Skeletal muscle satellite cell (primary cell): Measurements from ENCODE around the gene PRKG2.
"Not testable (repeated sequence)": the region's sequence is repeated elsewhere in the genome, so short reads cannot be mapped to it uniquely, and the experiment has no call there.

ENCODE experiments used
- H3K27me3 ChIP-seq: 2 replicates; pipeline ENCODE4 v1.7.0; 2013; ENCODE audit warnings: low read length; ENCODE audit not compliant: control insufficient read depth, insufficient read depth
- H3K36me3 ChIP-seq: 2 replicates; pipeline ENCODE4 v1.7.0; 2013; ENCODE audit warnings: mild to moderate bottlenecking, control low read depth, low read length; ENCODE audit not compliant: insufficient read depth
- H3K4me1 ChIP-seq: 2 replicates; pipeline ENCODE4 v1.7.0; 2013; ENCODE audit warnings: low read length; ENCODE audit not compliant: control insufficient read depth, insufficient read depth
- H3K4me2 ChIP-seq: 2 replicates; pipeline ENCODE4 v1.7.0; 2013; ENCODE audit warnings: mild to moderate bottlenecking, low read length
- H3K4me3 ChIP-seq: 2 replicates; pipeline ENCODE4 v1.7.0; 2013; ENCODE audit warnings: low read length
- H3K9ac ChIP-seq: 2 replicates; pipeline ENCODE4 v1.7.0; 2013; ENCODE audit warnings: mild to moderate bottlenecking, low read depth, low read length, moderate library complexity
- H3K9me3 ChIP-seq: replicated peaks from 2 replicates; pipeline ENCODE4 v1.7.0; 2013; ENCODE audit warnings: mild to moderate bottlenecking, control low read depth, low read length

PRKG2 gene

GRCh38 chr4:81235982-81236749 is 21.1 kb upstream of the PRKG2 start:
- Histone ChIP-seq H3K9me3 (no peaks in the 10 kb centered on the region), H3K27me3 (no peaks in the 10 kb centered on the region), H3K36me3 (no peaks in the 10 kb centered on the region), H3K9ac (no peak overlapping the region), H3K4me2 (no peak overlapping the region), H3K4me1 (no peaks in the 10 kb centered on the region), H3K4me3 (no peak overlapping the region)

GRCh38 chr4:81227968-81228367 is 12.9 kb upstream of the PRKG2 start:
- no peak overlapping the region for H3K4me3 ChIP-seq
- H3K4me1 ChIP-seq = no peaks in the 10 kb centered on the region
- H3K36me3 ChIP-seq = no peaks in the 10 kb centered on the region
- no peaks in the 10 kb centered on the region for H3K9me3 ChIP-seq
- H3K27me3 ChIP-seq = no peaks in the 10 kb centered on the region
- no peak overlapping the region for H3K9ac ChIP-seq
- H3K4me2 ChIP-seq = no peak overlapping the region

DNA sequence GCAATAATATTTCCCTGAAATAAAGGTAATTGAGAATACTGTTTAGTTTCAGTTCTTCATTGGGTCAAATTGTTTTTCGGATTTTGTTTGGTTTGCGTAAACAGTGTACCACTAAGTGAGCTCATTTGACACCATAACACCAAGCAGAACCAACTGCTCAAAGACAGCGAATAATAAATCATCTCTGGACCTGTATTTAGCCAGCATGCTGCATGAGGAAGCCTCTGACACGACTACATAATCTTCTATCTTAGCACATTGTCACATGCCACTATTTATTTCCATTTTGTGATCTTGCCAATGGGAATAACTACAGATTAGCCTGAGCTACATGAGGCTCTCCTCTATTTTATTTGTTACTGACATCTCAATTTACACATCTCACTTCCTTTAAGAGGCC is 12.1 kb upstream of the PRKG2 start:
- H3K9ac ChIP-seq = no peak overlapping the region
- no peak overlapping the region for H3K4me3 ChIP-seq
- H3K9me3 ChIP-seq = no peaks in the 10 kb centered on the region
- H3K4me1 ChIP-seq = no peaks in the 10 kb centered on the region
- H3K27me3 ChIP-seq = no peaks in the 10 kb centered on the region
- no peaks in the 10 kb centered on the region for H3K36me3 ChIP-seq
- no peak overlapping the region for H3K4me2 ChIP-seq

DNA sequence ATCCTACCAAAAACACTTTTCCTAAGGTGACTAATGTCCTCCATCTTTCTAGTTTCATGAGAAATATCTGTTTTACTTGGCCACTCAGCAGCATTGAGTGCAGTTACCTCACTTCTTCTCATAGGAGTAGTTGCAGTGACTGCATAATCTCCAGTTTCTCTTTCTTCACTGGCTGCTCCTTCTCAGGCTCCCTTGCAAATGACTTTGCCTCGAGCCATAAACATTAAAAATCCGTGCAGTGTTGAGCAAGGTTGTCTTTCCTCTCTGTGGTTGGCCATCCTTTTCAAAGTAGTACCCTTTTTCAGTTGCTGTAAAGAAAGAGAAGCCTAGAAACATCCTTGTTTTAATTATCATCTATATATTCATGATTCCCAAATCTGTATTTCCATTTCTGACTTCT is 10.2 kb upstream of the PRKG2 start:
- Histone ChIP-seq H3K27me3 (no peaks in the 10 kb centered on the region), H3K4me3 (no peak overlapping the region)

GRCh38 chr4:81222082-81222472 is 7.1 kb upstream of the PRKG2 start:
- H3K27me3 ChIP-seq, H3K4me2 ChIP-seq, H3K4me1 ChIP-seq, H3K9ac ChIP-seq, H3K9me3 ChIP-seq, H3K36me3 ChIP-seq, H3K4me3 ChIP-seq: not testable (repeated sequence)

More for the DNA sequence above, 10.2 kb upstream of the PRKG2 start:
- no peaks in the 10 kb centered on the region for H3K36me3 ChIP-seq
- H3K4me1 ChIP-seq = no peaks in the 10 kb centered on the region
- H3K9me3 ChIP-seq = no peaks in the 10 kb centered on the region
- H3K4me2 ChIP-seq = no peak overlapping the region
- no peak overlapping the region for H3K9ac ChIP-seq

- no peaks in the 10 kb centered on the region for H3K36me3 ChIP-seq
- H3K9ac ChIP-seq = no peak overlapping the region
- H3K4me2 ChIP-seq = no peak overlapping the region
- H3K4me3 ChIP-seq = no peak overlapping the region
- H3K4me1 ChIP-seq = no peaks in the 10 kb centered on the region
- H3K27me3 ChIP-seq = no peaks in the 10 kb centered on the region
- no peaks in the 10 kb centered on the region for H3K9me3 ChIP-seq
Measured at GRCh38 chr4:81221303-81222081, 6.5 kb upstream of the PRKG2 start.

DNA sequence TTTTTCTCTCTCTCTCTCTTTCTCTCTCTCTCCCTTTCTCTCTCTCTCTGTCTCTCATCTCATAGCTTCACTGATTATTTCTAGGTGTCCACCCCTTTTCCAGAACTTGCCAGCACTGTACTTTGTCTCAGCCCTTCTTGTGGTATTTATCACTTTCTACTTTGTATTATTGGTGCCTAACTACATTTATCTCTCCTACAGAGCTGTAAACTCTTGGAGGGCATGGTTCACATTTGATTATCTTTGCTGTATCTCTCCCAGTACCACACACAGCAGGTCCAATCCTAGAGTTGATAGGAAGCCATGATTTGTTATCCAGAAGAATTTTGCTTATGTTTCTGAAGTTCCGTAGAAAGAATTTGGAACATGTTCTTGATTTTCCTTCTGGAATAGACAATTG is 5.2 kb upstream of the PRKG2 start:
- Histone ChIP-seq H3K9me3 (no peaks in the 10 kb centered on the region), H3K27me3 (peaks cover 8% of the 10 kb centered on the region), H3K4me1 (peaks cover 6% of the 10 kb centered on the region), H3K4me3 (no peak overlapping the region), H3K4me2 (no peak overlapping the region), H3K9ac (no peak overlapping the region), H3K36me3 (no peaks in the 10 kb centered on the region)

- H3K4me1 ChIP-seq = peaks cover 14% of the 10 kb centered on the region
- H3K9ac ChIP-seq = no peak overlapping the region
- H3K9me3 ChIP-seq = no peaks in the 10 kb centered on the region
- H3K4me3 ChIP-seq = no peak overlapping the region
- peaks cover 27% of the 10 kb centered on the region for H3K27me3 ChIP-seq
- no peaks in the 10 kb centered on the region for H3K36me3 ChIP-seq
- H3K4me2 ChIP-seq = no peak overlapping the region
Measured at GRCh38 chr4:81218206-81218605, 3.2 kb upstream of the PRKG2 start.

DNA sequence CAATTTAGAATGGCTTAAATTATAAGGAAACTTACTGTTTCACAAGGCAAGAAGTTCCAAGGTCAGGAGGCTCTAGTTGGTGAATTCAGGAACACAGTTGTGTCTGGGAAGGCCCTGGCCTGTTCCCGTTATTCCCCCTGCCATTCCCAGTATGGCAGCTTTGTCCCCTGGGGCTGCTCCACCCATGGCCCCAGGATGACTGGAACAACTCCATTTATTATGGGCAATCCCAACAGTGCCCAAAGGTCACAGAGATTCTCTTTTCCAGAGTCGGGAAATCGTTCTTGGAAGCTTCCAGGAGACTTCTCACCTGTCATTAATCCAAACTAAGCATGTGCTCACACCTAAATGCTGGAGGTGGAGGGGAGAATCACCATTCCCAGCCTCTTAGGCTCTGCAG is 2.8 kb upstream of the PRKG2 start:
- Histone ChIP-seq H3K4me2 (no peak overlapping the region), H3K9ac (no peak overlapping the region), H3K4me3 (no peak overlapping the region), H3K9me3 (no peaks in the 10 kb centered on the region), H3K27me3 (peaks cover 32% of the 10 kb centered on the region), H3K4me1 (peaks cover 14% of the 10 kb centered on the region), H3K36me3 (no peaks in the 10 kb centered on the region)

DNA sequence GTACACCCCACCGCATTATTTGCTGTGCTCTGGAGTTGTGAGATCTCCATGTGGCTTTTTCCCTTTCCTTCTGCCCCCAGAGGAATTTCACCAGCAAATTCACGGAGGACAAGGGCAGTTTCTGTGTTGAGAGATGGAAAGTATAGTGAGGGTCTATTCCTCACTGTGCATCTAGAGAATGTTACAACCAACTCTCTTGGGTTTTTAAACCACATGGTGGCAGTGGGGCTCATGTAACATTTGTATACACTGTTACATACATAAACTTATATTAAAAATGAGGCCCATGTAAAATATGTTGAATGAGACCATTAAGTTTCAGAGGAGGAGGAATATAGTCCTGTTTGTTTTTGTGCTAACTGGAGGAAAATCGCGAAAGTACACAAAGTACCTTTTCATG is 909 bp upstream of the PRKG2 start:
- Histone ChIP-seq H3K4me1 (peaks cover 14% of the 10 kb centered on the region), H3K9me3 (no peaks in the 10 kb centered on the region), H3K27me3 (peaks cover 34% of the 10 kb centered on the region), H3K36me3 (no peaks in the 10 kb centered on the region), H3K4me3 (no peak overlapping the region), H3K9ac (no peak overlapping the region), H3K4me2 (peak overlapping the region; percentile 80)

GRCh38 chr4:81214144-81214880 is 710 bp downstream of the PRKG2 start:
- H3K4me2 ChIP-seq = peak overlapping the region; percentile 80
- peaks cover 34% of the 10 kb centered on the region for H3K27me3 ChIP-seq
- H3K4me3 ChIP-seq = peak overlapping the region; percentile 69
- H3K9ac ChIP-seq = no peak overlapping the region
- H3K4me1 ChIP-seq = peaks cover 14% of the 10 kb centered on the region
- H3K9me3 ChIP-seq = no peaks in the 10 kb centered on the region
- H3K36me3 ChIP-seq = no peaks in the 10 kb centered on the region
